ENCODE results near the gene IQCE. TPM values are rescaled to one million over a fixed set of nuclear protein-coding genes. Genes with fewer than 3 reads are reported as not detected.

Gene IQCE, protein sequence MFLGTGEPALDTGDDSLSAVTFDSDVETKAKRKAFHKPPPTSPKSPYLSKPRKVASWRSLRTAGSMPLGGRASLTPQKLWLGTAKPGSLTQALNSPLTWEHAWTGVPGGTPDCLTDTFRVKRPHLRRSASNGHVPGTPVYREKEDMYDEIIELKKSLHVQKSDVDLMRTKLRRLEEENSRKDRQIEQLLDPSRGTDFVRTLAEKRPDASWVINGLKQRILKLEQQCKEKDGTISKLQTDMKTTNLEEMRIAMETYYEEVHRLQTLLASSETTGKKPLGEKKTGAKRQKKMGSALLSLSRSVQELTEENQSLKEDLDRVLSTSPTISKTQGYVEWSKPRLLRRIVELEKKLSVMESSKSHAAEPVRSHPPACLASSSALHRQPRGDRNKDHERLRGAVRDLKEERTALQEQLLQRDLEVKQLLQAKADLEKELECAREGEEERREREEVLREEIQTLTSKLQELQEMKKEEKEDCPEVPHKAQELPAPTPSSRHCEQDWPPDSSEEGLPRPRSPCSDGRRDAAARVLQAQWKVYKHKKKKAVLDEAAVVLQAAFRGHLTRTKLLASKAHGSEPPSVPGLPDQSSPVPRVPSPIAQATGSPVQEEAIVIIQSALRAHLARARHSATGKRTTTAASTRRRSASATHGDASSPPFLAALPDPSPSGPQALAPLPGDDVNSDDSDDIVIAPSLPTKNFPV
- total RNA-seq (2022; extraction: Qiagen RNA extraction; ENCODE audit: low read depth) = 7.6 to 14.0 TPM (median 13.9 TPM) in 5 replicates

DNA sequence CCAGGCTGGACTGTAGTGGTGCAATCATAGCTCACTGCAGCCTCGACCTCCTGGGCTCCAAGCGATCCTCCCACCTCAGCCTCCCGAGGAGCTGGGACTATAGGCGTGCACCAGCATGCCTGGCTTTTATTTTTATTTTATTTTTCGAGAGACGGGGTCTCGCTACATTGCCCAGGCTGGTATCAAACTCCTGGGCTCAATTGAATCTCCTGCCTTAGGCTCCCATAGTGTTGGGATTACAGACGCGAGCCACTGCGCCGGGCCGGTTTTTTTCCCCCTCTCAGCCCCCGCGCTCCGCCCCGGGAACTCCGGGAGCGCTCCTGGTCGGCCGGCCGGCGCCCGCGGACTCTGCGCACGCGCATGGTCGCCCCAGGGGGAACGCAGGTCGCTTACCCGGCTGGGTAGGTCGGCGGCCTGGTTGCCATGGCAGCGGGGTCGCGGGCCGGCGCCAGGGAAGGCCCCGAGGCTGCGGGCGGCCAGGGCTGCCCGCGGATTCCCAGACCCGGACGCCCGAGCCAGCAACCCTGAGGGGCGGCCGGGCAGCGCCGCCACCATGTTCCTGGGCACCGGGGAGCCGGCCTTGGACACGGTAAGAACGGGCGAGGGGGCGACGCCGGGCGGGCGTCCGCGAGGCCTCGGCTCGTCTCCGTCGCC is at the start of gene IQCE:
Gene IQCE (plus strand): TSS at position 351 of the 654 bp plus-strand sequence. CDS start 203 bp downstream, at position 554.

DNA sequence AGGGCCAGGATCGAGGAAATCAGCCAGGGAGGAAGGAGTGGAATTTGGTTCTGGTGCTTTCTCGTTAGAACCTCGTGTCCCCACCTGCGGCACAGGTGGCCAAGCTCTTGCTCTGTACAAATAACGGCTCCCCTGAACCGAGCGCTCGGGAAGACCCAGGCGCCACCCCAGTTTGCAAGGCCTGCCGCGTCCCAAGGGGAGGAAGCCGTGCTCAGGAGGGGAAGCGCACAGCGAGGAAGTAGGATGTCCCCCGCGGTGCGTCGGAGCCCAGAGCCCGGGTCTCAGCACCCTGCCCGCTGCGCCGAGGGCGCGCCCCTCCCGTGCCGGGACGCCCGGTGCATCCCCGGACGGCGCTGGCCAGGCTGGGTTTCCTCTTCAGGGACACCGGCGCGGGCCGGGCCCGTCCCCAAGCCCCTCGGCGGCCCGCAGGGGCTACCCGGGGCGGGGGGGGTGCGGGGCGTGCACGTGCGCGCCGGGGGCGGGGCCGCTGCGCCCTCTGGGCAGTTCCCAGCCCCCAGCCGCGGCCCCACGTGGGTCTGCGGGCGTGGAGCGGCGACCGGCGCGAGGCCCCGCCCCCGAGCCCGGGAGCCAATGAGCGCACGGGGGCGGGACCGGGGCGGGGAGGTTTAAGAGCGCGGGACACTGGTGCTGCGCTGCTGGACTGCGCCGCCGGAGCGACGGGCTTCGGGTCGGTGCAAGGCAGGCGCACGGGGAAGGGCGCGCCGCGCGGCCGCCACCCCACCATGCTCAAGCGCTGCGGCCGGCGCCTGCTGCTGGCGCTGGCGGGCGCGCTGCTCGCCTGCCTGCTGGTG is 39.5 kb upstream of the IQCE start, which contains the start of gene LFNG:
Gene LFNG (plus strand): TSS at position 656 of the 812 bp plus-strand sequence. CDS start 88 bp downstream, at position 744.

DNA sequence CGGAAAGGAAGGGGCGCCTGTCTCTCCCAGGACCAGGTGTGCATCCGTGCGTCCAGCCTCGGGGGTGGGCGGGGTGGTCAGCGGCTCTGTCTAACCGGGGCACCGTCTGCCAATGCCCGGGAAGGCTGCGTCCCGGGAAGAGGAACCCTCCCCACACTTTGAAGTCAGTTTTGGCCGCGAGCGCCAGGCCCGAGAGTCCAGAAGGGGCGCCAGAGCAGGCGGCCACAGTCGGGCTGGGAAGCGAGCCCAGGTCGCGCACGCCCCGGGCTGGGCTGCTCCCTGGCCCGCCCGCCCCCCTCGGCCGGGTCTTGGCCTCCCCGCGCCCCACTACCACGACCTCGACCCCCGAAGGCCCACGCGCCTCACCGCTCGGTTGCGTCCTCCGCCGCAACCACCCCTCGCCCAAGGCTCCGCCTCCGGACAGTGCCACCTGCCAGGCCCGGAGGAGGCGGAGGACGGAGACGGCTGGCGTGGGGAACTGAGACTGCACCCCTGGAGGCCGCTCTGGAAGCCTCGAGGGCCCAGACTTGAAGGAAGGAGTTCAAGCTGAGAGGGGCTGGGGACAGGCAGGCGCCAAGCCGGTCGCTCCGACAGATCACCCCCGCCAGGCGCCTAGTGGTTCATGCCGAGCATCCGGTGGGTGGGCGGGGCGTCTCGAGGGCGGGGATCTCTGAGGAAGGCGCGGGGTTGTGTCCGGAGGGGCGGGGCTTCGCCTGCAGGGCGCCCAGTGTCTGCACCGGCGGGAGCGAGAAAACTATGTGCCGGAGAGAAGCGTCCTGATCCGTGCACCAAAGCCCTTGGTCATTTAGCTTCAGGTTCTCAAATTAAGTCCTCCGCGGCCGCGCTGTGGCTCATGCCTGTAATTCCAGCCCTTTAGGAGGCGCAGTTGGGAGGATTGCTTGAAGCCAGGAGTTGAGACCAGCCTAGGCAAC is 3.4 kb upstream of the IQCE start, which contains the start of gene BRAT1:
Gene BRAT1 (minus strand): TSS at position 404 of the 932 bp plus-strand sequence. CDS start 1,093 bp downstream, outside the sequence.

DNA sequence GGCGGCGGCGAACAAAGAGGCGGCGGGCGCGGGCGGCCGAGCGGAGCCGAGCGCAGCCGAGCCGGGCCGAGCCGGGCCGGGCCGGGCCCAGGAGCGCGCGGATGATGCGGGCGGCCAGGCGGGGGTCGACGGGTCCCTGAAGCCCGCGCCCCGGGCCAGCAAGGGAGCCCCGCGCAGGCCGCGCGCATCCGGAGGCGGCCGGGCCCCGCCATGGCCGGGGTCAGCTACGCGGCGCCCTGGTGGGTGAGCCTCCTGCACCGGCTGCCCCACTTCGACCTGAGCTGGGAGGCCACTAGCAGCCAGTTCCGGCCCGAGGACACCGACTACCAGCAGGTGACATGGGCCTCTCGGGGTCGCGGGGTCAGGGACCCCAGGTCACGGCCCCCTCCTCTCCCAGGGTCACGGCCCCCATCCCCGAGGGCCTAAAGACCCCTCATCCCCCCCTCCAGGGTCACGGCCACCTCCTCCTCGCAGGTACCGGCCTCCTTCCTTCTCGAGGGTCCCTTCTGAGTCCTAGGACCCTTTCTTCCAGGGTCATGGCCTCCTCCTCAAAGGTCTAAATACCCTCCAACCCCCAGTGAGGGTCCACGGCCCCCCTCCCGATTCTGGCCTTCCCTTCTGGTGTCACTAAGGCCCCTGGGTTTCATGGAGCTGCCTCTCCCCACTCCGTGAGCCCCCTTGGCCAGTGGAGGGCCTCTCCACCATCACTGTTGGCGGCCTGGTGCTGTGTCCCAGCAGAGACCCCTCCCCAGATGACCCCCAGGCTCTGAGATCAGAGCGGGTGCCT is 73.4 kb downstream of the IQCE start, which contains the start of gene TTYH3:
Gene TTYH3 (plus strand): TSS at position 41 of the 787 bp plus-strand sequence. CDS start 170 bp downstream, at position 211.

Other genes starting within 250 kb of the IQCE start
- 61.0 to 101 TPM (median 87.3 TPM) in 5 replicates for gene SNX8, start 244.5 kb upstream of the IQCE start, total RNA-seq (2022; extraction: Qiagen RNA extraction; ENCODE audit: low read depth)
- gene EIF3B, start 204.2 kb upstream of the IQCE start, total RNA-seq (2022; extraction: Qiagen RNA extraction; ENCODE audit: low read depth) = 223 to 260 TPM (median 250 TPM) in 5 replicates
- gene CHST12, start 155.4 kb upstream of the IQCE start, total RNA-seq (2022; extraction: Qiagen RNA extraction; ENCODE audit: low read depth) = 6.2 to 15.7 TPM (median 13.9 TPM) in 5 replicates
- not detected in 5 replicates for gene GRIFIN, start 82.6 kb upstream of the IQCE start, total RNA-seq (2022; extraction: Qiagen RNA extraction; ENCODE audit: low read depth)
- 7.5 to 20.1 TPM (median 17.2 TPM) in 5 replicates for gene LFNG, start 39.2 kb upstream of the IQCE start, total RNA-seq (2022; extraction: Qiagen RNA extraction; ENCODE audit: low read depth)
- gene BRAT1, start 3.5 kb upstream of the IQCE start, total RNA-seq (2022; extraction: Qiagen RNA extraction; ENCODE audit: low read depth) = 14.2 to 41.5 TPM (median 36.1 TPM) in 5 replicates
- 27.0 to 63.8 TPM (median 57.9 TPM) in 5 replicates for gene TTYH3, start 73.0 kb downstream of the IQCE start, total RNA-seq (2022; extraction: Qiagen RNA extraction; ENCODE audit: low read depth)
- 0.05 to 0.06 TPM in 2 of 5 replicates, not detected in the others for gene AMZ1, start 129.2 kb downstream of the IQCE start, total RNA-seq (2022; extraction: Qiagen RNA extraction; ENCODE audit: low read depth)